ENCODE measurements around the gene CSMD2.

Gene CSMD2

GRCh38 chr1:33955096-33955495, 209.9 kb downstream of the CSMD2 start:
- H3K4me1 ChIP-seq (ENCODE audit: control insufficient read depth, insufficient read depth, low read length) = no peaks in the 10 kb centered on the region
- no peak overlapping the region for H3K9ac ChIP-seq (ENCODE audit: low read depth, low read length)
- no peak overlapping the region for H3K27ac ChIP-seq (ENCODE audit: low read depth, low read length)
- H3K27me3 ChIP-seq (ENCODE audit: control insufficient read depth, insufficient read depth, low read length) = no peaks in the 10 kb centered on the region
- H3K9me3 ChIP-seq (ENCODE audit: control insufficient read depth, insufficient read depth, low read length) = no peaks in the 10 kb centered on the region
- no peaks in the 10 kb centered on the region for H3K36me3 ChIP-seq (ENCODE audit: control insufficient read depth, insufficient read depth, low read length)
- no peak overlapping the region for H3K4me3 ChIP-seq (ENCODE audit: low read depth, low read length)

- Histone ChIP-seq H3K9me3 (ENCODE audit: control insufficient read depth, insufficient read depth, low read length) (no peaks in the 10 kb centered on the region), H3K9ac (ENCODE audit: low read depth, low read length) (no peak overlapping the region), H3K27me3 (ENCODE audit: control insufficient read depth, insufficient read depth, low read length) (no peaks in the 10 kb centered on the region), H3K4me1 (ENCODE audit: control insufficient read depth, insufficient read depth, low read length) (no peaks in the 10 kb centered on the region), H3K4me3 (ENCODE audit: low read depth, low read length) (no peak overlapping the region), H3K27ac (ENCODE audit: low read depth, low read length) (no peak overlapping the region), H3K36me3 (ENCODE audit: control insufficient read depth, insufficient read depth, low read length) (no peaks in the 10 kb centered on the region)
Observed at GRCh38 chr1:33949570-33949969, 215.5 kb downstream of the CSMD2 start.

GRCh38 chr1:33948291-33948690, 216.7 kb downstream of the CSMD2 start:
- no peak overlapping the region for H3K27ac ChIP-seq (ENCODE audit: low read depth, low read length)
- no peak overlapping the region for H3K4me3 ChIP-seq (ENCODE audit: low read depth, low read length)
- no peaks in the 10 kb centered on the region for H3K27me3 ChIP-seq (ENCODE audit: control insufficient read depth, insufficient read depth, low read length)
- H3K36me3 ChIP-seq (ENCODE audit: control insufficient read depth, insufficient read depth, low read length) = no peaks in the 10 kb centered on the region
- no peaks in the 10 kb centered on the region for H3K9me3 ChIP-seq (ENCODE audit: control insufficient read depth, insufficient read depth, low read length)
- no peaks in the 10 kb centered on the region for H3K4me1 ChIP-seq (ENCODE audit: control insufficient read depth, insufficient read depth, low read length)
- H3K9ac ChIP-seq (ENCODE audit: low read depth, low read length) = no peak overlapping the region

DNA sequence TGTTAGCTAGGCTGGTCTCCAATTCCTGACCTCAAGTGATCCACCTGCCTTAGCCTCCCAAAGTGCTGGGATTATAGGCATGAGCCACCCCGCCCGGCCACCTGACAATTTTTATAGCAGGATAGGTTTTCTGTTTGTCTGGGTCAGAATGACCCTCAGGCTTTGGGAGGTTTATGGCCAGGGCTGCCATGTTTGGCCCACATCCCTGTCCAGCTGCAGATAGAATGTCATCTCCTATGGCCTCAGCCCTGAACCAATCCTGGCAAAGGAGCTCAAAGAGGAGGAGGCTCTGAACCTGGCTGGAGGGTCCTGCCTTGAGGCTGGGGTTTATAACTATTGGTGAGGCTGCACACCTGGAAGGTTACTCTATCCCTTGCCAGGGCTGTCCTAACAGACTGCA, 218.2 kb downstream of the CSMD2 start:
- Histone ChIP-seq H3K4me3 (ENCODE audit: low read depth, low read length) (no peak overlapping the region), H3K36me3 (ENCODE audit: control insufficient read depth, insufficient read depth, low read length) (no peaks in the 10 kb centered on the region), H3K9me3 (ENCODE audit: control insufficient read depth, insufficient read depth, low read length) (no peaks in the 10 kb centered on the region), H3K27ac (ENCODE audit: low read depth, low read length) (no peak overlapping the region), H3K27me3 (ENCODE audit: control insufficient read depth, insufficient read depth, low read length) (no peaks in the 10 kb centered on the region), H3K4me1 (ENCODE audit: control insufficient read depth, insufficient read depth, low read length) (no peaks in the 10 kb centered on the region), H3K9ac (ENCODE audit: low read depth, low read length) (no peak overlapping the region)

DNA sequence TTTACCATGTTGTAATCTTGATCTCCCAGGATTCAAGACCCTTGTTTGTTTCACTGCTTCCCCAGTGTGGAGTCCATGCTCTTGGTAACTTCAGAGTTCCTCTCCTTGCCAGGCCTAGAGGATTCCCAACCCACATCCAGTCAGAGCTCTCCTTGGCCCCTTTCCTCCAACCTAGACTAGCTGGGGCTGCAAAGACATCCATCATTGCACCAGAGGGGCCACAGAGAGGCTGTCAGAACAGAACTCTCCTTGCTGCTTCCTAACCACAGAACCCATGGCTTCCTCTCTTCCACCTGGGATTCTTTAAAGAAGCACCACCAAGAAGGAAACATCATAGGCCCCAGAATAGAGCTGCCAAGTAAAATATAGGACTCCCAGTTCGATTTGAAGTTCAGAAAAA, 220.2 kb downstream of the CSMD2 start:
- Histone ChIP-seq H3K27me3 (ENCODE audit: control insufficient read depth, insufficient read depth, low read length) (no peaks in the 10 kb centered on the region), H3K9me3 (ENCODE audit: control insufficient read depth, insufficient read depth, low read length) (no peaks in the 10 kb centered on the region), H3K27ac (ENCODE audit: low read depth, low read length) (no peak overlapping the region), H3K4me3 (ENCODE audit: low read depth, low read length) (no peak overlapping the region), H3K9ac (ENCODE audit: low read depth, low read length) (no peak overlapping the region), H3K36me3 (ENCODE audit: control insufficient read depth, insufficient read depth, low read length) (no peaks in the 10 kb centered on the region), H3K4me1 (ENCODE audit: control insufficient read depth, insufficient read depth, low read length) (no peaks in the 10 kb centered on the region)

- Histone ChIP-seq H3K27me3 (ENCODE audit: control insufficient read depth, insufficient read depth, low read length) (no peaks in the 10 kb centered on the region), H3K36me3 (ENCODE audit: control insufficient read depth, insufficient read depth, low read length) (no peaks in the 10 kb centered on the region), H3K4me3 (ENCODE audit: low read depth, low read length) (no peak overlapping the region), H3K27ac (ENCODE audit: low read depth, low read length) (no peak overlapping the region), H3K9ac (ENCODE audit: low read depth, low read length) (no peak overlapping the region), H3K4me1 (ENCODE audit: control insufficient read depth, insufficient read depth, low read length) (no peaks in the 10 kb centered on the region), H3K9me3 (ENCODE audit: control insufficient read depth, insufficient read depth, low read length) (no peaks in the 10 kb centered on the region)
Observed at GRCh38 chr1:33943978-33944377, 221.1 kb downstream of the CSMD2 start.

- Histone ChIP-seq H3K4me3 (ENCODE audit: low read depth, low read length) (no peak overlapping the region), H3K4me1 (ENCODE audit: control insufficient read depth, insufficient read depth, low read length) (no peaks in the 10 kb centered on the region), H3K27ac (ENCODE audit: low read depth, low read length) (no peak overlapping the region), H3K9me3 (ENCODE audit: control insufficient read depth, insufficient read depth, low read length) (no peaks in the 10 kb centered on the region), H3K9ac (ENCODE audit: low read depth, low read length) (no peak overlapping the region), H3K36me3 (ENCODE audit: control insufficient read depth, insufficient read depth, low read length) (peaks cover 8% of the 10 kb centered on the region; the same call in 1 of the 2 replicates), H3K27me3 (ENCODE audit: control insufficient read depth, insufficient read depth, low read length) (no peaks in the 10 kb centered on the region)
Observed at GRCh38 chr1:33932871-33933270, 232.2 kb downstream of the CSMD2 start.

DNA sequence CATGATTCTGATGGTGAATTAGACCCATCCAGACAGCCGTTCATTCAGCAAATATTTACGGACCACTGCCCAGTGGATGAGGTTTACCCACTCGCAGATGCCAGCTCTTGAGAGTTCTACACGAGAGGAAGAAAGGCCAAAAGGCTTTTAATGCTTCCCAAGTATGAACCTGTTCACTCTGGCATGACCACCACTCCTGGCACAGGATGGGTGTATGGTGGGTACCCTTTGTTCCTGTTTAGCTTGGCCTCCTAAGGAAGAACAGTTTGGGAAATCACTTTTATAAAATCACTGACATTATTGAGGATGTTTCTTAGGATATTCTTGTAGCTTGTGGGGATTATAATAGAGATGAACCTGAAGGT, 233.9 kb downstream of the CSMD2 start:
- H3K36me3 ChIP-seq (ENCODE audit: control insufficient read depth, insufficient read depth, low read length) = peaks cover 8% of the 10 kb centered on the region; the same call in 1 of the 2 replicates
- H3K4me1 ChIP-seq (ENCODE audit: control insufficient read depth, insufficient read depth, low read length) = no peaks in the 10 kb centered on the region
- H3K9me3 ChIP-seq (ENCODE audit: control insufficient read depth, insufficient read depth, low read length) = no peaks in the 10 kb centered on the region
- no peak overlapping the region for H3K27ac ChIP-seq (ENCODE audit: low read depth, low read length)
- H3K27me3 ChIP-seq (ENCODE audit: control insufficient read depth, insufficient read depth, low read length) = no peaks in the 10 kb centered on the region
- H3K4me3 ChIP-seq (ENCODE audit: low read depth, low read length) = no peak overlapping the region
- H3K9ac ChIP-seq (ENCODE audit: low read depth, low read length) = no peak overlapping the region

DNA sequence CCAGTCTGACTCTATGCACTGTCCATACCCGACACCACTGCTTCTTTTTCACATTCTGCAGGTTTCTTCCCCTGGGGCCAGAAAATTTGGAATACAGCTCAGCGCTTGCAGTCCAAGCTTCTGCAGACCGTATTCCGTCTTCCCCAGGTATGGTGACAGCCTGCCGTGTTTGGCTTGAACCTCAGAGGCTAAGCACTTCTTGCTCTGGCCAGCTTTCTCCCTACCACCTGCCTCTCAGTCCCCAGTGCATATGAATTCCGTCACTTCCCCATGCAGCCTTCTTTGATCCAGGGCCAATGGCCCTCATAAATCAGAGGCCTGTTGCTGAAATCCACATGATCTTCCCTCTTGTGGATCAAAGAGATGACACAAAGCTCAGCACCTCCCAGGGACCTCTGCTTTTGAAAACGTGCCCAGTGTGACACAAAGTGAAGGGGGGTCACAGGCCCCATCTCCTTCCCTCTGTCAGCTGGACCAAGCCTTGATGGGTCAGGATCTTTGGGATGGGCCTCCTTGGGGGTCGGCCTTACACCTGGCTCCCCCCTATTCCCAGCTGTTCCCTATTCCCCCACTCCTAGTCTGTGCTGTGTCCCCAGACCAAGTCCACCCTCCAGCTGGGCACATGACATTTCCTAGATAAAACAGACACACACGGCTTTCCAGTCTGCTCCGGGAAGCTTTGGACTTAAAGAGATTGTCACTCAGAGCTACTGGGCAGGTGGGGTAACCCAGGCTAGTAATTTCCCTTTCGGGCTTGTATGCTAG, 234.5 kb downstream of the CSMD2 start:
- H3K27ac ChIP-seq (ENCODE audit: low read depth, low read length) = no peak overlapping the region
- H3K4me3 ChIP-seq (ENCODE audit: low read depth, low read length) = no peak overlapping the region
- H3K9ac ChIP-seq (ENCODE audit: low read depth, low read length) = no peak overlapping the region
- no peaks in the 10 kb centered on the region for H3K4me1 ChIP-seq (ENCODE audit: control insufficient read depth, insufficient read depth, low read length)
- peaks cover 8% of the 10 kb centered on the region; the same call in 1 of the 2 replicates for H3K36me3 ChIP-seq (ENCODE audit: control insufficient read depth, insufficient read depth, low read length)
- no peaks in the 10 kb centered on the region for H3K27me3 ChIP-seq (ENCODE audit: control insufficient read depth, insufficient read depth, low read length)
- no peaks in the 10 kb centered on the region for H3K9me3 ChIP-seq (ENCODE audit: control insufficient read depth, insufficient read depth, low read length)

DNA sequence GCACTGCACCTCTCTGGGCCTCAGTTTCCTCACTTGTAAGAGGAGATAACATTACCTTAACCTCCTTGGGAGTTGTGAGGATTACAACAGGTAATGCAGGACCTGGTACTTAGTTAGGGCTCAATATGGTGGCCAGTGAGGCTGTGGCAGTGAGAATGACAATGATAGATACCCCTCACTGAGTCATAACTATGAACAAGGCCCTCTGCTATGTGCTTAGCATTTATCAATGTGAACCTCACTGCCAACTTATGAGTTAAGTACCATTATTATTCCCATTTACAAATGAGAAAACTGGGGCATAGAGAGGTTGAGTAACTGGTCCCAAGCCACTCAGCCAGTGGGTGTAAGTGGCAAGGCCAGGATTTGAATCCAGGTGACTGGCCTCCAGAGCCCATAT, 236.8 kb downstream of the CSMD2 start:
- no peak overlapping the region for H3K4me3 ChIP-seq (ENCODE audit: low read depth, low read length)
- H3K27me3 ChIP-seq (ENCODE audit: control insufficient read depth, insufficient read depth, low read length) = no peaks in the 10 kb centered on the region
- no peaks in the 10 kb centered on the region for H3K4me1 ChIP-seq (ENCODE audit: control insufficient read depth, insufficient read depth, low read length)
- H3K9ac ChIP-seq (ENCODE audit: low read depth, low read length) = no peak overlapping the region
- H3K36me3 ChIP-seq (ENCODE audit: control insufficient read depth, insufficient read depth, low read length) = no peaks in the 10 kb centered on the region; the same call in 1 of the 2 replicates
- no peak overlapping the region for H3K27ac ChIP-seq (ENCODE audit: low read depth, low read length)
- H3K9me3 ChIP-seq (ENCODE audit: control insufficient read depth, insufficient read depth, low read length) = no peaks in the 10 kb centered on the region

GRCh38 chr1:33927721-33928120, 237.3 kb downstream of the CSMD2 start:
- Histone ChIP-seq H3K4me1 (ENCODE audit: control insufficient read depth, insufficient read depth, low read length) (no peaks in the 10 kb centered on the region), H3K27me3 (ENCODE audit: control insufficient read depth, insufficient read depth, low read length) (no peaks in the 10 kb centered on the region), H3K9me3 (ENCODE audit: control insufficient read depth, insufficient read depth, low read length) (no peaks in the 10 kb centered on the region), H3K27ac (ENCODE audit: low read depth, low read length) (no peak overlapping the region), H3K36me3 (ENCODE audit: control insufficient read depth, insufficient read depth, low read length) (no peaks in the 10 kb centered on the region; the same call in 1 of the 2 replicates), H3K4me3 (ENCODE audit: low read depth, low read length) (no peak overlapping the region), H3K9ac (ENCODE audit: low read depth, low read length) (no peak overlapping the region)

Data from HUES48 (cell line).